Cortex of kidney (tissue), 1 donor: ENCODE data around the gene ZNF511.

ENCODE experiments used
- DNase-seq: peaks from one replicate; lab custom pipeline; 2025; lab: John Stamatoyannopoulos, UW

The ZNF511 gene

GRCh38 chr10:133292919-133293809 is 15.6 kb upstream of the ZNF511 start:
- DNase-seq, result no peak

GRCh38 chr10:133293810-133294119 is 14.9 kb upstream of the ZNF511 start:
- no peak for DNase-seq

GRCh38 chr10:133294189-133294588 is 14.5 kb upstream of the ZNF511 start:
- no peak for DNase-seq

- no peak for DNase-seq
These were observed 13.0 kb upstream of the ZNF511 start for GRCh38 chr10:133295426-133296320.

GRCh38 chr10:133297504-133297903 is 11.2 kb upstream of the ZNF511 start:
- no peak for DNase-seq

GRCh38 chr10:133298466-133298865 is 10.2 kb upstream of the ZNF511 start:
- no peak for DNase-seq

- no peak for DNase-seq
These were observed 9.5 kb upstream of the ZNF511 start for GRCh38 chr10:133299224-133299623.

GRCh38 chr10:133299738-133300137 is 9.0 kb upstream of the ZNF511 start:
- no peak for DNase-seq

- DNase-seq, result no peak
These were observed 6.5 kb upstream of the ZNF511 start for GRCh38 chr10:133302230-133302629.

GRCh38 chr10:133303206-133303605 is 5.5 kb upstream of the ZNF511 start:
- DNase-seq, result no peak

GRCh38 chr10:133306097-133306476 is 2.6 kb upstream of the ZNF511 start:
- no peak for DNase-seq

- DNase-seq, result no peak
These were observed 1.8 kb upstream of the ZNF511 start for GRCh38 chr10:133306941-133307379.

- DNase-seq, result no peak
These were observed 816 bp upstream of the ZNF511 start for GRCh38 chr10:133307776-133308420.

GRCh38 chr10:133309100-133309719 is 496 bp downstream of the ZNF511 start:
- peak; percentile 73 for DNase-seq

- DNase-seq, result no peak
These were observed 1.1 kb downstream of the ZNF511 start for GRCh38 chr10:133309720-133310398.

- no peak for DNase-seq
These were observed 1.7 kb downstream of the ZNF511 start for GRCh38 chr10:133310399-133310755.

GRCh38 chr10:133310789-133311188 is 2.1 kb downstream of the ZNF511 start:
- no peak for DNase-seq

GRCh38 chr10:133311570-133311969 is 2.9 kb downstream of the ZNF511 start:
- no peak for DNase-seq

GRCh38 chr10:133312016-133312768 is 3.5 kb downstream of the ZNF511 start:
- no peak for DNase-seq

GRCh38 chr10:133312769-133313145 is 4.0 kb downstream of the ZNF511 start:
- no peak for DNase-seq

GRCh38 chr10:133313192-133313591 is 4.5 kb downstream of the ZNF511 start:
- no peak for DNase-seq
